ENCODE data around the gene NECAB3. TPM values are rescaled to one million over a fixed set of nuclear protein-coding genes. Genes with fewer than 3 reads are reported as not detected.

Gene NECAB3
- total and polyA plus RNA-seq, 2 of the 13 experiments (the other 11 are each of a cell fraction or from before 2014, with no cell fraction given): 61.5 to 65.5 TPM

DNA sequence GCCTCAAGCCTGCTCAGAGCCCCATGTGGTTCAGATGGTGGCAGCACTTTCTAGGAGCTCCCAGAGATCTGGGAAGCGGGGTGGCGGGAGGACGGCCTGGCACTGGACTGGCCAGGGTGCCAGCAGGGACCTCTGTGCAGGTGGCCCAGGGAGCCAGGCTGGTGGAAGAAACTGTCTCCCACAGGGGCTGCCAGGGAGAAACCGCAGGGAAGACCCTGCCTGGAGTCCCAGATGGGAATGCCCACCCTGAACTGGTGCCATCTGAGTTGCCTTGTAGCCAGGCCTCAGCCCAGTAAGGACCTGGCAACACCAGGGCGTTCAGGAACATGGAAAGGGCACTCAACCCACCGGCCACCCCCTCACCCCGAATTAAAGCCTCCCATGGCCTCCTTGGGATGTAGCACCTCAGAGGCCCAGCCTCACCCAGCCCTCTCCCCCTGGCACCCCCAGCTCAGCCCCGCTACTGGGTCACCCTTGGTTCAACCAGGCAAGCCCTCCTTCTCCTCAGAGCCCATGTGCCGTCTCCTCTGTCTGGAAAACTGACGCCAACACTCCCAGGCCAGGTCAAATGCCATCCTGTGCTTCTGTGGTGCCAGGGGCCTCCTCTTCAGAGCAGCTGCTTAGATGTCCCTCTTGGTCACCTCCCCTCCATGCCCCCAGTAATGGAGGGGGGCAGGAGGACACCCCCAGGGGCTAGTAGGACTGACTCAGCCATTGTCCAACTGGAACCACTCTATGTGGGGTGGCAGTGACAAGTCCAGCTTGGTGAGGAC lies 18.0 kb downstream of the NECAB3 start (continued):
- TF ChIP-seq, protein P1, sequence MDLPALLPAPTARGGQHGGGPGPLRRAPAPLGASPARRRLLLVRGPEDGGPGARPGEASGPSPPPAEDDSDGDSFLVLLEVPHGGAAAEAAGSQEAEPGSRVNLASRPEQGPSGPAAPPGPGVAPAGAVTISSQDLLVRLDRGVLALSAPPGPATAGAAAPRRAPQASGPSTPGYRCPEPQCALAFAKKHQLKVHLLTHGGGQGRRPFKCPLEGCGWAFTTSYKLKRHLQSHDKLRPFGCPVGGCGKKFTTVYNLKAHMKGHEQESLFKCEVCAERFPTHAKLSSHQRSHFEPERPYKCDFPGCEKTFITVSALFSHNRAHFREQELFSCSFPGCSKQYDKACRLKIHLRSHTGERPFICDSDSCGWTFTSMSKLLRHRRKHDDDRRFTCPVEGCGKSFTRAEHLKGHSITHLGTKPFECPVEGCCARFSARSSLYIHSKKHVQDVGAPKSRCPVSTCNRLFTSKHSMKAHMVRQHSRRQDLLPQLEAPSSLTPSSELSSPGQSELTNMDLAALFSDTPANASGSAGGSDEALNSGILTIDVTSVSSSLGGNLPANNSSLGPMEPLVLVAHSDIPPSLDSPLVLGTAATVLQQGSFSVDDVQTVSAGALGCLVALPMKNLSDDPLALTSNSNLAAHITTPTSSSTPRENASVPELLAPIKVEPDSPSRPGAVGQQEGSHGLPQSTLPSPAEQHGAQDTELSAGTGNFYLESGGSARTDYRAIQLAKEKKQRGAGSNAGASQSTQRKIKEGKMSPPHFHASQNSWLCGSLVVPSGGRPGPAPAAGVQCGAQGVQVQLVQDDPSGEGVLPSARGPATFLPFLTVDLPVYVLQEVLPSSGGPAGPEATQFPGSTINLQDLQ (CRISPR knock-in tag; IDR thresholded peaks at IDR 0.05): no peak
- TF ChIP-seq U2AF1 (optimal IDR thresholded peaks at IDR 0.05; ENCODE audit: low read depth, low read length): no peak
- 0 out of 2 replicates have a peak, but pooled peaks have one; percentile 48 for TF ChIP-seq HNRNPL (IDR thresholded peaks at IDR 0.05; ENCODE audit: low read depth, low read length)
- no peak for TF ChIP-seq ZNF577 (CRISPR knock-in tag; IDR thresholded peaks at IDR 0.05; ENCODE audit: borderline replicate concordance, low read depth)
- peak; percentile 18 for TF ChIP-seq RBM39 (IDR thresholded peaks at IDR 0.05; ENCODE audit: low read depth, low read length, poor library complexity, severe bottlenecking)
- TF ChIP-seq POLR2A (IDR thresholded peaks at IDR 0.05; ENCODE audit: insufficient read depth in 1 of 2, low read depth in 2 of 2, low read length in 2 of 2): peak in 1 of 2 experiments; percentile 49; a peak in 2 of 4 replicates
- peak; percentile 75 for TF ChIP-seq AGO2 (optimal IDR thresholded peaks at IDR 0.05; ENCODE audit: low read depth, low read length)
- no peak for TF ChIP-seq ZNF570 (CRISPR knock-in tag; IDR thresholded peaks at IDR 0.05; ENCODE audit: borderline replicate concordance)
- no peak for TF ChIP-seq ZNF138 (CRISPR knock-in tag; IDR thresholded peaks at IDR 0.05; ENCODE audit: low read depth)
- TF ChIP-seq, protein P2, sequence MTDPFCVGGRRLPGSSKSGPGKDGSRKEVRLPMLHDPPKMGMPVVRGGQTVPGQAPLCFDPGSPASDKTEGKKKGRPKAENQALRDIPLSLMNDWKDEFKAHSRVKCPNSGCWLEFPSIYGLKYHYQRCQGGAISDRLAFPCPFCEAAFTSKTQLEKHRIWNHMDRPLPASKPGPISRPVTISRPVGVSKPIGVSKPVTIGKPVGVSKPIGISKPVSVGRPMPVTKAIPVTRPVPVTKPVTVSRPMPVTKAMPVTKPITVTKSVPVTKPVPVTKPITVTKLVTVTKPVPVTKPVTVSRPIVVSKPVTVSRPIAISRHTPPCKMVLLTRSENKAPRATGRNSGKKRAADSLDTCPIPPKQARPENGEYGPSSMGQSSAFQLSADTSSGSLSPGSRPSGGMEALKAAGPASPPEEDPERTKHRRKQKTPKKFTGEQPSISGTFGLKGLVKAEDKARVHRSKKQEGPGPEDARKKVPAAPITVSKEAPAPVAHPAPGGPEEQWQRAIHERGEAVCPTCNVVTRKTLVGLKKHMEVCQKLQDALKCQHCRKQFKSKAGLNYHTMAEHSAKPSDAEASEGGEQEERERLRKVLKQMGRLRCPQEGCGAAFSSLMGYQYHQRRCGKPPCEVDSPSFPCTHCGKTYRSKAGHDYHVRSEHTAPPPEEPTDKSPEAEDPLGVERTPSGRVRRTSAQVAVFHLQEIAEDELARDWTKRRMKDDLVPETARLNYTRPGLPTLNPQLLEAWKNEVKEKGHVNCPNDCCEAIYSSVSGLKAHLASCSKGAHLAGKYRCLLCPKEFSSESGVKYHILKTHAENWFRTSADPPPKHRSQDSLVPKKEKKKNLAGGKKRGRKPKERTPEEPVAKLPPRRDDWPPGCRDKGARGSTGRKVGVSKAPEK (CRISPR knock-in tag; IDR thresholded peaks at IDR 0.05; ENCODE audit: borderline replicate concordance): no peak
- TF ChIP-seq HOXA5 (CRISPR knock-in tag; IDR thresholded peaks at IDR 0.05): no peak
- TF ChIP-seq ZNF121 (CRISPR knock-in tag; IDR thresholded peaks at IDR 0.05): no peak
- TF ChIP-seq, protein P3, sequence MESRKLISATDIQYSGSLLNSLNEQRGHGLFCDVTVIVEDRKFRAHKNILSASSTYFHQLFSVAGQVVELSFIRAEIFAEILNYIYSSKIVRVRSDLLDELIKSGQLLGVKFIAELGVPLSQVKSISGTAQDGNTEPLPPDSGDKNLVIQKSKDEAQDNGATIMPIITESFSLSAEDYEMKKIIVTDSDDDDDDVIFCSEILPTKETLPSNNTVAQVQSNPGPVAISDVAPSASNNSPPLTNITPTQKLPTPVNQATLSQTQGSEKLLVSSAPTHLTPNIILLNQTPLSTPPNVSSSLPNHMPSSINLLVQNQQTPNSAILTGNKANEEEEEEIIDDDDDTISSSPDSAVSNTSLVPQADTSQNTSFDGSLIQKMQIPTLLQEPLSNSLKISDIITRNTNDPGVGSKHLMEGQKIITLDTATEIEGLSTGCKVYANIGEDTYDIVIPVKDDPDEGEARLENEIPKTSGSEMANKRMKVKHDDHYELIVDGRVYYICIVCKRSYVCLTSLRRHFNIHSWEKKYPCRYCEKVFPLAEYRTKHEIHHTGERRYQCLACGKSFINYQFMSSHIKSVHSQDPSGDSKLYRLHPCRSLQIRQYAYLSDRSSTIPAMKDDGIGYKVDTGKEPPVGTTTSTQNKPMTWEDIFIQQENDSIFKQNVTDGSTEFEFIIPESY (CRISPR knock-in tag; IDR thresholded peaks at IDR 0.05): peak; percentile 63; the same call in 1 of the 2 replicates
- 0 out of 2 replicates have a peak, but pooled peaks have one; percentile 5 for TF ChIP-seq POLR2G (IDR thresholded peaks at IDR 0.05; ENCODE audit: low read depth, low read length)
- TF ChIP-seq ZFX (CRISPR knock-in tag; IDR thresholded peaks at IDR 0.05; ENCODE audit: low read depth): 0 out of 2 replicates have a peak, but pooled peaks have one; percentile 18
- TF ChIP-seq CBFB (CRISPR knock-in tag; IDR thresholded peaks at IDR 0.05): no peak
